Prostate gland (tissue), 2 donors: Measurements from ENCODE around the gene MRPL1. TPM values are rescaled to one million over a fixed set of nuclear protein-coding genes. Genes with fewer than 3 reads are reported as not detected.

Experiments
- DNase-seq: peaks from one replicate; pipeline ENCODE4 v3.0.0-alpha.2; 2019; ENCODE audit warnings: low spot score
- H3K27ac ChIP-seq, 2 donors: fragments of 200-600 bp; sonication (generic); 2 replicates each; pipeline ENCODE4 v1.5.1; 2017 to 2019
- H3K27me3 ChIP-seq: fragments of 200-600 bp; sonication (generic); replicated peaks from 2 replicates; pipeline ENCODE4 v1.5.1; 2019; ENCODE audit not compliant: insufficient read depth
- H3K36me3 ChIP-seq, 2 donors: fragments of 200-600 bp; sonication (generic); 1 replicate in 1 of 2; 2 replicates in 1 of 2; pipeline versions ENCODE4 v1.5.1 to v1.8.1; 2017 to 2019
- H3K4me1 ChIP-seq: fragments of 200-600 bp; sonication (generic); replicated peaks from 2 replicates; pipeline ENCODE4 v1.5.1; 2019
- H3K4me3 ChIP-seq, 2 donors: fragments of 200-600 bp; sonication (generic); 2 replicates each; pipeline ENCODE4 v1.5.1; 2017 to 2019
- H3K9me3 ChIP-seq: fragments of 200-600 bp; sonication (generic); 2 replicates; pipeline ENCODE4 v1.5.1; 2017
- CTCF ChIP-seq, 4 experiments: fragments of 200-600 bp in 2 of 4; fragments of 450-650 bp in 2 of 4; sonication (generic) in 2 of 4; IDR thresholded peaks; 1 replicate in 3 of 4; 2 replicates in 1 of 4; pipeline ENCODE4 v1.5.1; 2016 to 2019; ENCODE audit warnings: antibody characterized with exemption in 4 of 4, mild to moderate bottlenecking in 2 of 4, moderate library complexity in 2 of 4
- POLR2A ChIP-seq: fragments of 450-650 bp; IDR thresholded peaks from one replicate; pipeline ENCODE4 v1.6.1; 2016; ENCODE audit warnings: antibody characterized with exemption, mild to moderate bottlenecking
- POLR2AphosphoS5 ChIP-seq: sonication (generic); formaldehyde crosslinking; IDR thresholded peaks from one replicate; pipeline ENCODE4 v1.6.1; 2017; ENCODE audit warnings: antibody characterized with exemption
- WGBS: methylation state at CpG from one replicate; pipeline ENCODE4 v1.1.5; 2018; 5-methylcytosine and 5-hydroxymethylcytosine counted together
- intact Hi-C: fragments of 100-400 bp; cut with DNase I; formaldehyde crosslinking; loops from one replicate; pipeline ENCODE4 v1.14.2; 2022
- total RNA-seq, 2 donors: library from RNA; depleted of rRNA; stranded (reverse); fragments of >200 nt; gene quantifications; one replicate each; pipeline ENCODE4 v1.1.0, GENCODE V29; 2016

MRPL1 gene
- total RNA-seq, 2 donors from 2014 or later: 9.1 to 21.4 TPM

GRCh38 chr4:77843628-77844027 lies 19.0 kb upstream of the MRPL1 start:
- WGBS: 45% methylated on average over 1 of the region's 1 CpG
- TF ChIP-seq POLR2A (no peak), POLR2AphosphoS5 (no peak), CTCF (IDR thresholded peaks at IDR 0.05) (no peak)
- H3K9me3 ChIP-seq: no peaks in the 10 kb centered on the region
- DNase-seq: no peak
- no peak overlapping the region for H3K4me3 ChIP-seq
- intact Hi-C loops: no loop called here
- H3K36me3 ChIP-seq: no peaks in the 10 kb centered on the region
- no peak overlapping the region for H3K27ac ChIP-seq
- no peaks in the 10 kb centered on the region for H3K27me3 ChIP-seq
- no peaks in the 10 kb centered on the region for H3K4me1 ChIP-seq

- TF ChIP-seq POLR2A: no peak
- TF ChIP-seq POLR2AphosphoS5: no peak
- TF ChIP-seq CTCF (IDR thresholded peaks at IDR 0.05): no peak
- DNase-seq: no peak
- no peak overlapping the region for H3K27ac ChIP-seq
- H3K4me1 ChIP-seq: no peaks in the 10 kb centered on the region
- no peaks in the 10 kb centered on the region for H3K9me3 ChIP-seq
- H3K27me3 ChIP-seq: no peaks in the 10 kb centered on the region
- 96% methylated on average over 1 of the region's 1 CpG for WGBS
- no peaks in the 10 kb centered on the region for H3K36me3 ChIP-seq
- H3K4me3 ChIP-seq: no peak overlapping the region
- intact Hi-C loops: no loop called here
These were observed 18.3 kb upstream of the MRPL1 start for GRCh38 chr4:77844363-77844762.

GRCh38 chr4:77845400-77845799 lies 17.2 kb upstream of the MRPL1 start:
- intact Hi-C loops: no loop called here
- no peaks in the 10 kb centered on the region for H3K9me3 ChIP-seq
- H3K36me3 ChIP-seq: no peaks in the 10 kb centered on the region
- H3K27ac ChIP-seq: no peak overlapping the region
- WGBS: 85% methylated on average over 1 of the region's 1 CpG
- no peak overlapping the region for H3K4me3 ChIP-seq
- no peaks in the 10 kb centered on the region for H3K27me3 ChIP-seq
- TF ChIP-seq POLR2A (no peak), POLR2AphosphoS5 (no peak), CTCF (IDR thresholded peaks at IDR 0.05) (no peak)
- no peaks in the 10 kb centered on the region for H3K4me1 ChIP-seq
- DNase-seq: no peak

GRCh38 chr4:77845929-77846328 lies 16.7 kb upstream of the MRPL1 start:
- Histone ChIP-seq H3K9me3 (no peaks in the 10 kb centered on the region), H3K4me3 (no peak overlapping the region), H3K27me3 (no peaks in the 10 kb centered on the region), H3K4me1 (no peaks in the 10 kb centered on the region), H3K27ac (no peak overlapping the region), H3K36me3 (no peaks in the 10 kb centered on the region)
- 84% methylated on average over 3 of the region's 3 CpGs for WGBS
- intact Hi-C loops: no loop called here
- TF ChIP-seq POLR2A (no peak), CTCF (IDR thresholded peaks at IDR 0.05) (no peak), POLR2AphosphoS5 (no peak)
- no peak for DNase-seq

GRCh38 chr4:77848508-77848907 lies 14.1 kb upstream of the MRPL1 start:
- intact Hi-C loops: no loop called here

More at GRCh38 chr4:77848508-77848907, 14.1 kb upstream of the MRPL1 start:
- H3K36me3 ChIP-seq: no peaks in the 10 kb centered on the region
- no peak overlapping the region for H3K4me3 ChIP-seq
- no peak overlapping the region for H3K27ac ChIP-seq
- H3K9me3 ChIP-seq: no peaks in the 10 kb centered on the region
- no peaks in the 10 kb centered on the region for H3K4me1 ChIP-seq
- 90% methylated on average over 6 of the region's 6 CpGs for WGBS
- TF ChIP-seq POLR2A (no peak), CTCF (IDR thresholded peaks at IDR 0.05) (no peak), POLR2AphosphoS5 (no peak)
- no peaks in the 10 kb centered on the region for H3K27me3 ChIP-seq
- DNase-seq: no peak
